ENCODE measurements around the gene PLD5. TPM values are rescaled to one million over a fixed set of nuclear protein-coding genes. Genes with fewer than 3 reads are reported as not detected.

Gene PLD5
- total and polyA plus RNA-seq, 2 of the 13 experiments (the other 11 are each of a cell fraction or from before 2014, with no cell fraction given) = not detected

- H3K4me3 ChIP-seq (replicated peaks in 1 of 3; ENCODE audit: insufficient read depth in 1 of 3, low read depth in 2 of 3, low read length in 3 of 3) = no peak overlapping the region
- H3K36me3 ChIP-seq (replicated peaks in 1 of 2; ENCODE audit: control insufficient read depth in 1 of 2, insufficient read depth in 2 of 2, low read length in 2 of 2) = no peaks in the 10 kb centered on the region
- H3K79me2 ChIP-seq (ENCODE audit: insufficient read depth, low read length) = no peaks in the 10 kb centered on the region
- POLR2A ChIA-PET = no interaction called here
- no peaks in the 10 kb centered on the region for H3K4me1 ChIP-seq (ENCODE audit: insufficient read depth, low read length)
- FAIRE-seq (no peak), DNase-seq (ENCODE audit: low spot score) (no peak), ATAC-seq (no peak)
- no peak overlapping the region for H3K27ac ChIP-seq (ENCODE audit: extremely low read length, insufficient read depth, low read length)
- H3K9me3 ChIP-seq (ENCODE audit: low read length) = no peaks in the 10 kb centered on the region
- no peaks in the 10 kb centered on the region for H3K27me3 ChIP-seq (ENCODE audit: control insufficient read depth in 1 of 2, insufficient read depth in 2 of 2, low read length in 2 of 2)
- no TSS peak for BruUV-seq (replicated peaks)
- TF ChIP-seq SMAD9 (CRISPR knock-in tag; IDR thresholded peaks at IDR 0.05) (no peak), RFX3 (CRISPR knock-in tag; IDR thresholded peaks at IDR 0.05) (no peak), KLF15 (CRISPR knock-in tag; IDR thresholded peaks at IDR 0.05; ENCODE audit: borderline replicate concordance) (no peak), HNRNPL (IDR thresholded peaks at IDR 0.05; ENCODE audit: low read depth, low read length) (no peak), MAFF (IDR thresholded peaks at IDR 0.05; ENCODE audit: low read depth, low read length) (no peak), PAXIP1 (CRISPR knock-in tag; conservative IDR thresholded peaks at IDR 0.05) (no peak), ARID2 (CRISPR knock-in tag; IDR thresholded peaks at IDR 0.05; ENCODE audit: borderline replicate concordance) (no peak), ZNF776 (CRISPR knock-in tag; IDR thresholded peaks at IDR 0.05) (no peak), NRL (CRISPR knock-in tag; IDR thresholded peaks at IDR 0.05; ENCODE audit: borderline replicate concordance) (no peak), MAFK (conservative IDR thresholded peaks at IDR 0.05 in 1 of 2, IDR thresholded peaks at IDR 0.05 in 1 of 2; ENCODE audit: low read length in 2 of 2) (no peak), ZBTB7A (CRISPR knock-in tag; IDR thresholded peaks at IDR 0.05) (no peak), ZNF12 (CRISPR knock-in tag; IDR thresholded peaks at IDR 0.05) (no peak), PREB (CRISPR knock-in tag; IDR thresholded peaks at IDR 0.05) (no peak), STAG1 (CRISPR knock-in tag; IDR thresholded peaks at IDR 0.05) (no peak), SYNCRIP (IDR thresholded peaks at IDR 0.05; ENCODE audit: insufficient read depth, low read depth, low read length) (no peak)
- H3K9ac ChIP-seq (ENCODE audit: insufficient read depth, low read depth, low read length) = no peak overlapping the region
- in situ Hi-C loops (cut with HindIII; ENCODE audit: extremely low pct_ligation_motif_present, low pct_unique_long_range_greater_than_20kb) (no loop called here), intact Hi-C loops (cut with micrococcal nuclease; ENCODE audit: unreplicated experiment) (no loop called here)
- CTCF ChIA-PET (ENCODE audit: low intra/inter-chr PET ratio, low total read pairs) = no interaction called here
- WGBS (ENCODE audit: low lambda C conversion rate) = 9% methylated on average over 3 of the region's 3 CpGs
- H3K4me2 ChIP-seq (ENCODE audit: low read depth, low read length) = no peak overlapping the region
- no peaks in the 10 kb centered on the region for H4K20me1 ChIP-seq (ENCODE audit: insufficient read depth, low read length)
- H2AFZ ChIP-seq (ENCODE audit: low read length) = no peak overlapping the region
Observed at GRCh38 chr1:242185731-242186130, 338.8 kb downstream of the PLD5 start.
